ENCODE data around the gene RIN3. TPM values are rescaled to one million over a fixed set of nuclear protein-coding genes. Genes with fewer than 3 reads are reported as not detected.
"Not testable (repeated sequence)": the region's sequence is repeated elsewhere in the genome, so short reads cannot be mapped to it uniquely, and the experiment has no call there.

The RIN3 gene
- polyA plus RNA-seq, 4 donors, result 1.8 to 18.9 (median 12.1) TPM

DNA sequence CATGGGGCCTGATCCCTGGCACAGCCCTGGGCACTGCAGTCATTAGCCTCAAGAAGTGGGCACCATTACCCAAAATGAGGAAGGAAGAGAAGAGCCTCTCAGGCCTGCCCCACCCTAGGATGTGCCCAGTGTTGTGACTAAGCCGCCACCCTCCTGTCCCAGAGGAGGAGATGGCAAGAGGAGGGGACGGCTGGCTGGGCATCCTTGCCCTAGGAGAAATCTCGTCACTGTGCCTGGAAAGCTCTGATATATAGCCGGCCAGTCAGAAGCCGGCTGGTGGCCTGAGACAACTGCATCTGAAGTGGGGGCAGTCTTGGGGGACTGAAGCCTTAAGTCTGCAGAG is 119.7 kb downstream of the RIN3 start:
- H3K4me3 ChIP-seq (ENCODE audit: low read depth in 1 of 3, low read length in 3 of 3), result no peak overlapping the region
- WGBS, 3 donors, result 77 to 90% (median 82%) methylated on average over 5 of the region's 5 CpGs
- DNase-seq (no peak), FAIRE-seq (no peak)
- H3K9me3 ChIP-seq (ENCODE audit: control insufficient read depth in 2 of 2, insufficient read depth in 1 of 2, low read depth in 1 of 2, low read length in 1 of 2), result peaks cover 0 to 2% of the 10 kb centered on the region in 2 donors
- no peaks in the 10 kb centered on the region for H3K4me1 ChIP-seq (ENCODE audit: control insufficient read depth in 3 of 3, insufficient read depth in 2 of 3, low read depth in 1 of 3, low read length in 2 of 3)
- no peaks in the 10 kb centered on the region for H3K27me3 ChIP-seq (ENCODE audit: control insufficient read depth in 3 of 3, insufficient read depth in 3 of 3, low read length in 3 of 3)
- H3K36me3 ChIP-seq (ENCODE audit: control insufficient read depth in 3 of 3, insufficient read depth in 2 of 3, low read depth in 1 of 3, low read length in 3 of 3), result peaks cover 0 to 5% (median 0%) of the 10 kb centered on the region in 3 donors
- no peak overlapping the region for H3K27ac ChIP-seq (ENCODE audit: low read depth in 1 of 3, low read length in 2 of 3)

DNA sequence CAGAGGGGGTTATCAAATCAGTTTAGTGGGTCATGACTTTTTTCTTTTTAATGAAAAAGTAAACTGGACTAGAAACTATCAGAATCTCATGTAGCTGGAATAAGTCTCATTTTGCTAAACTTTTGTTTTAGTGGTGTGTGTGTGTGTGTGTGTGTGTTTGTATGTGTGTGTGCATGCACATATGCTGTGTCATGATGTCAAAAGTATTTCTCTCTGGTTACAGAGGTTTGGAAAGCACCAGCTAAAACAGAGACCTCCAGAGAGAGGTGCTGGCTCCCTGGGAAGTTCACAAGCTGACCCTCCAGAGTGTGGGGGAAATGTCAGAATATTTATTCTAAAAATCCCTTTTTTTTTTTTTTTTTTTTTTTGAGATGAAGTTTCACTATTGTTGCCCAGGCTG is 120.1 kb downstream of the RIN3 start:
- H3K9me3 ChIP-seq (ENCODE audit: control insufficient read depth in 2 of 2, insufficient read depth in 1 of 2, low read depth in 1 of 2, low read length in 1 of 2), result no peaks in the 10 kb centered on the region
- no peak overlapping the region for H3K27ac ChIP-seq (ENCODE audit: low read depth in 1 of 3, low read length in 2 of 3)
- no peaks in the 10 kb centered on the region for H3K27me3 ChIP-seq (ENCODE audit: control insufficient read depth in 3 of 3, insufficient read depth in 3 of 3, low read length in 3 of 3)
- FAIRE-seq (no peak), DNase-seq (no peak)
- peaks cover 0 to 7% (median 0%) of the 10 kb centered on the region in 3 donors for H3K36me3 ChIP-seq (ENCODE audit: control insufficient read depth in 3 of 3, insufficient read depth in 2 of 3, low read depth in 1 of 3, low read length in 3 of 3)
- H3K4me3 ChIP-seq (ENCODE audit: low read depth in 1 of 3, low read length in 3 of 3), result no peak overlapping the region
- no peaks in the 10 kb centered on the region for H3K4me1 ChIP-seq (ENCODE audit: control insufficient read depth in 3 of 3, insufficient read depth in 2 of 3, low read depth in 1 of 3, low read length in 2 of 3)

DNA sequence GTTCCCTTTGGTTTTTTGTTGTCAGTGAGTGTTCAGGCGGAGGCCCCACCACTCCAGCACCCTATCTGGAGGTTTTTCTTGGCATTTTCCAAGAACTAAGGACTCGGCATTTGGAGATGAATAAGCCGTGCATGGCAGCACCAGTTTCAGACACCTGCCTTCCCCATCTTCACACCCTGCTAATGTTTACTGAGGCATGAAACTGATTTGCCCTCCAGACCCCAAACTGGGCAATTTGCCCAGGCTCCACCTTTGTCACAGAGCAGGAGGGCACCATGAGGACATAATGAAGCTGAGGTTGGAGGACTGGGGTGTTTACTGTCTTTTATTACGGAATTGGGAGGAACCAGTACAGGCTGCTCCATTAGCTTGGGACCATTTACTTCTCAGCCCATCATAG is 121.5 kb downstream of the RIN3 start:
- no peak overlapping the region for H3K4me3 ChIP-seq (ENCODE audit: low read depth in 1 of 3, low read length in 3 of 3)
- H3K4me1 ChIP-seq (ENCODE audit: control insufficient read depth in 3 of 3, insufficient read depth in 2 of 3, low read depth in 1 of 3, low read length in 2 of 3), result no peaks in the 10 kb centered on the region
- DNase-seq (no peak), FAIRE-seq (no peak)
- H3K36me3 ChIP-seq (ENCODE audit: control insufficient read depth in 3 of 3, insufficient read depth in 2 of 3, low read depth in 1 of 3, low read length in 3 of 3), result peaks cover 0 to 10% (median 0%) of the 10 kb centered on the region in 3 donors
- no peak overlapping the region for H3K27ac ChIP-seq (ENCODE audit: low read depth in 1 of 3, low read length in 2 of 3)
- 65 to 85% (median 78%) methylated on average over 4 of the region's 4 CpGs for WGBS, 3 donors
- no peaks in the 10 kb centered on the region for H3K27me3 ChIP-seq (ENCODE audit: control insufficient read depth in 3 of 3, insufficient read depth in 3 of 3, low read length in 3 of 3)
- H3K9me3 ChIP-seq (ENCODE audit: control insufficient read depth in 2 of 2, insufficient read depth in 1 of 2, low read depth in 1 of 2, low read length in 1 of 2), result no peaks in the 10 kb centered on the region

DNA sequence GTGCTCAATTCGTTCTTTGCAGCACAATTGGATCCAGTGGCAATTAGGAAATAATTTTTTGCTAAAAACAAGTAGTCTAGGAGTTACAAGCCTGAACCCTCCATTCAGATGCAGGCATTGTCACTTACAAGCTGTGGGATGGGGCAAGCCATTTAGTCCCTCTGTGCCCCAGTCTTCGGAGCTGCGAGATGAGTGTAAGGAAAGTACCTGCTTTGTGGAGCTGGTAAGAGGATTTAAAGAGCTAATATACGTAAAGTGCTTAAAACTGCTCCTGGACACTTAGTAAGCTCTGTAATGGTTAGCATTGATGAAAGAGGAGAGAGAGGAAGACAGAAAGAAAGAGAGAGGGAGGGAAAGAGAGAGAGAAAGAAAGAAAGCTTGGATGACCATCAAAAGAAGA is 122.3 kb downstream of the RIN3 start:
- no peaks in the 10 kb centered on the region for H3K9me3 ChIP-seq (ENCODE audit: control insufficient read depth in 2 of 2, insufficient read depth in 1 of 2, low read depth in 1 of 2, low read length in 1 of 2)
- no peaks in the 10 kb centered on the region for H3K27me3 ChIP-seq (ENCODE audit: control insufficient read depth in 3 of 3, insufficient read depth in 3 of 3, low read length in 3 of 3)
- no peak overlapping the region for H3K27ac ChIP-seq (ENCODE audit: low read depth in 1 of 3, low read length in 2 of 3)
- DNase-seq (no peak), FAIRE-seq (no peak)
- peaks cover 0 to 10% (median 0%) of the 10 kb centered on the region in 3 donors for H3K36me3 ChIP-seq (ENCODE audit: control insufficient read depth in 3 of 3, insufficient read depth in 2 of 3, low read depth in 1 of 3, low read length in 3 of 3)
- H3K4me1 ChIP-seq (ENCODE audit: control insufficient read depth in 3 of 3, insufficient read depth in 2 of 3, low read depth in 1 of 3, low read length in 2 of 3), result no peaks in the 10 kb centered on the region
- H3K4me3 ChIP-seq (ENCODE audit: low read depth in 1 of 3, low read length in 3 of 3), result no peak overlapping the region
- WGBS, 3 donors, result 81 to 97% (median 94%) methylated on average over 4 of the region's 4 CpGs

DNA sequence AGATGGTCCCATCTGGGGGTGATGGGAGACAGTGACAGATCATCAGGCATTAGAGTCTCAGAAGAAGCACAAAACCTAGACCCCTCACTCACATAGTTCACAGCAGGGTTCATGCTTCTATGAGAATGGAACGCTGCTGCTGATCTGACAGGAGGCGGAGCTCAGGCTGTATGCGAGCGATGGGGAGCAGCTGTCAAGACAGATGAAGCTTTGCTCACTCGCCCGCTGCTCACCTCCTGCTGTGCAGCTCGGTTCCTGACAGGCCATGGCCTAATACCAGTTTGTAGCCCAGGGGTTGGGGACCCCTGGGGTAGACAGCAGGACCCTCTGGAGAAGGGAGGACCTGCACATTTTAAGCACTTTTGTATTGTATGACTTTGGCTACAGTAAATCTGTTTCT is 123.6 kb downstream of the RIN3 start:
- 69 to 88% (median 84%) methylated on average over 7 of the region's 7 CpGs for whole genome bisulfite sequencing, 3 donors
- H3K27me3 ChIP-seq (ENCODE audit: control insufficient read depth in 3 of 3, insufficient read depth in 3 of 3, low read length in 3 of 3), result no peaks in the 10 kb centered on the region
- no peaks in the 10 kb centered on the region for H3K4me1 ChIP-seq (ENCODE audit: control insufficient read depth in 3 of 3, insufficient read depth in 2 of 3, low read depth in 1 of 3, low read length in 2 of 3)
- no peak for FAIRE-seq
- no peak overlapping the region for H3K4me3 ChIP-seq (ENCODE audit: low read depth in 1 of 3, low read length in 3 of 3)
- no peak overlapping the region for H3K27ac ChIP-seq (ENCODE audit: low read depth in 1 of 3, low read length in 2 of 3)
- DNase-seq, result no peak
- no peaks in the 10 kb centered on the region for H3K9me3 ChIP-seq (ENCODE audit: control insufficient read depth in 2 of 2, insufficient read depth in 1 of 2, low read depth in 1 of 2, low read length in 1 of 2)
- H3K36me3 ChIP-seq (ENCODE audit: control insufficient read depth in 3 of 3, insufficient read depth in 2 of 3, low read depth in 1 of 3, low read length in 3 of 3), result peaks cover 0 to 20% (median 6%) of the 10 kb centered on the region in 3 donors

DNA sequence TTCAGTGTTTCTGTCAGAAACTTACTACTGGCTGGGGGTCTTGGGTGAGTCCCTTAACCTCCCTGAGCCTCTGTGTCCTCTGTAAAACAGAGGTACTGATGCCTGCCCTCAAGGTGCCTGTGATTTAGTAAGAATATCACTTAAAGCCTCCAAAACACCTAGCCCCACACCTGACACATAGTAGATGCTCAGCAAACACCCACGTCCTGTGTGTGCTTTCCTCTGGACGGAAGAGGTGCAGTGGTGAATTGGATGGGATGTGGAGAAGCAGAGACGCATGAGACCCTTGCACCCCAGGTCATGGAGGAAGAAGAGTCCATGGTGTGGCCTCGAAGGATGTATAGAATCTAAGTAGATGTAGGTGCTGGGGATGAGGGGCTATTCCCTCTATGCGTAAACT is 124.3 kb downstream of the RIN3 start:
- FAIRE-seq (no peak), DNase-seq (no peak)
- 90 to 96% (median 94%) methylated on average over 5 of the region's 5 CpGs for WGBS, 3 donors
- H3K4me3 ChIP-seq (ENCODE audit: low read depth in 1 of 3, low read length in 3 of 3), result no peak overlapping the region
- no peaks in the 10 kb centered on the region for H3K9me3 ChIP-seq (ENCODE audit: control insufficient read depth in 2 of 2, insufficient read depth in 1 of 2, low read depth in 1 of 2, low read length in 1 of 2)
- H3K27ac ChIP-seq (ENCODE audit: low read depth in 1 of 3, low read length in 2 of 3), result no peak overlapping the region
- no peaks in the 10 kb centered on the region for H3K4me1 ChIP-seq (ENCODE audit: control insufficient read depth in 3 of 3, insufficient read depth in 2 of 3, low read depth in 1 of 3, low read length in 2 of 3)
- H3K27me3 ChIP-seq (ENCODE audit: control insufficient read depth in 3 of 3, insufficient read depth in 3 of 3, low read length in 3 of 3), result no peaks in the 10 kb centered on the region
- peaks cover 0 to 26% (median 6%) of the 10 kb centered on the region in 3 donors for H3K36me3 ChIP-seq (ENCODE audit: control insufficient read depth in 3 of 3, insufficient read depth in 2 of 3, low read depth in 1 of 3, low read length in 3 of 3)

DNA sequence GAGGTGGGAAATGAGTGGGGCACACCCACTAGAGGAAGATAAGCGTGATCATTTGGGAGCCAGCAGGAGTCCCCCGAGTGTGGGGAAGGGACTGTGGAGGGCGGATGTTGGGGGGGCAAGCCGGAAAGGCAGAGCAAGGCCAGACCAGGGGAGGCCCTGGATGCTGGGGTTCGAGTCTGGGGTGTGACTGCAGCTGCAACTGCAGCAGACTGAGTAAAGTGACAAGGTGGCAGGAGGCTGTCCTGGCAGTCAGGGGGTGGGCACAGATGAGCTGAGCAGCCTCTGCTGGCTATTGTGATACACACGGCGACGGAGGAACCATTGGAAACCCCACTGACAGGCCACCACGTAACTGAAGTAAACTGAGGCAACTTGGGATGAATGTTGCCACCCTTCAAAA is 124.7 kb downstream of the RIN3 start:
- H3K36me3 ChIP-seq (ENCODE audit: control insufficient read depth in 3 of 3, insufficient read depth in 2 of 3, low read depth in 1 of 3, low read length in 3 of 3), result peaks cover 0 to 27% (median 6%) of the 10 kb centered on the region in 3 donors
- 86 to 98% (median 91%) methylated on average over 9 of the region's 9 CpGs for WGBS, 3 donors
- no peak for DNase-seq
- FAIRE-seq, result no peak
- H3K27me3 ChIP-seq (ENCODE audit: control insufficient read depth in 3 of 3, insufficient read depth in 3 of 3, low read length in 3 of 3), result no peaks in the 10 kb centered on the region
- no peaks in the 10 kb centered on the region for H3K9me3 ChIP-seq (ENCODE audit: control insufficient read depth in 2 of 2, insufficient read depth in 1 of 2, low read depth in 1 of 2, low read length in 1 of 2)
- H3K4me3 ChIP-seq (ENCODE audit: low read depth in 1 of 3, low read length in 3 of 3), result no peak overlapping the region
- no peak overlapping the region for H3K27ac ChIP-seq (ENCODE audit: low read depth in 1 of 3, low read length in 2 of 3)
- H3K4me1 ChIP-seq (ENCODE audit: control insufficient read depth in 3 of 3, insufficient read depth in 2 of 3, low read depth in 1 of 3, low read length in 2 of 3), result no peaks in the 10 kb centered on the region

DNA sequence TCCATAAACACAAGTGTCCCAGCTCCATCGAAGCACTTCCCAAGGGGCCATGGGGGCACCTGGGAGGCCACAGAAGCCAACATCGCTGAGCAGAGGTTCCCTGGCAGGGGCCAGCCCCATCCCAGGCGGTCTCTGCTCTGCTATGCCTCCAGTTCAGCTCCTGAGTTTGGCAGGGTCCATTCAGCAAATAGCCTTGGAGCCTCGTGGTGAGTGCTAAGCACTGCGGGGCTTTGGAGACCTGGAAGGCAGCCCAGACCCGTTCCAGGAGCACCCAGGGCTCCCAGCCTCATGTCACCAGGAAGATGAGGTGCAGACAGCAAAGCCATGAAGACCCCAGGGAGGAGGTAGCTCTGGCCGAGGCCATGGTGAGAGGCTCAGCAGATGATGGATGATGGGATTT is 125.3 kb downstream of the RIN3 start:
- Histone ChIP-seq H3K4me3 (ENCODE audit: low read depth in 1 of 3, low read length in 3 of 3) (no peak overlapping the region), H3K27ac (ENCODE audit: low read depth in 1 of 3, low read length in 2 of 3) (no peak overlapping the region), H3K27me3 (ENCODE audit: control insufficient read depth in 3 of 3, insufficient read depth in 3 of 3, low read length in 3 of 3) (no peaks in the 10 kb centered on the region), H3K4me1 (ENCODE audit: control insufficient read depth in 3 of 3, insufficient read depth in 2 of 3, low read depth in 1 of 3, low read length in 2 of 3) (no peaks in the 10 kb centered on the region), H3K9me3 (ENCODE audit: control insufficient read depth in 2 of 2, insufficient read depth in 1 of 2, low read depth in 1 of 2, low read length in 1 of 2) (no peaks in the 10 kb centered on the region), H3K36me3 (ENCODE audit: control insufficient read depth in 3 of 3, insufficient read depth in 2 of 3, low read depth in 1 of 3, low read length in 3 of 3) (peaks cover 0 to 31% (median 6%) of the 10 kb centered on the region in 3 donors)
- FAIRE-seq, result no peak
- no peak for DNase-seq
- WGBS, 3 donors, result 63 to 75% (median 64%) methylated on average over 7 of the region's 7 CpGs

DNA sequence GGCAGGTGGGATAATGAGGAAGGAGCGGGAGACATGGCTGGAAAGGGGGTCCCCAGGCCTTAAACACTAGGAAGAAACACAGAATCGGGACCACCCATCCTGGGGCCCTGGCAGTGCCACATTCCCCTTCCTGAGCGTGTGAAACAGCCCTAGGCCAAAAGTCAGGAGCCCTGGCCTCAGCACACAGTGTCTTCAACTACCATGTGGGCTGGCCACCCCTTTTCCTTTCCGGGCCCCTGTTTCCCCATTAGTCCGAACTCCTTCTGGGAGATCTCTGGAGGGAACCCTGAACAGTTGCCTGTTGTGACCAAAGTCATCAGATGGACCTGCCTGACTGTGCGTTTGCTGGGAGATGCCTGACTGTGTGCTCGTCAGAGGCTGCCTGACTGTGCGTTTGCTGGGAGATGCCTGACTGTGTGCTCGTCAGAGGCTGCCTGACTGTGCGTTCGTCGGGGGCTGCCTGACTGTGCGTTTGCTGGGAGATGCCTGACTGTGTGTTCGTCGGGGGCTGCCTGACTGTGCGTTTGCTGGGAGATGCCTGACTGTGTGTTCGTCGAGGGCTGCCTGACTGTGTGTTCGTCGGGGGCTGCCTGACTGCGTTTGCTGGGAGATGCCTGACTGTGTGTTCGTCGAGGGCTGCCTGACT is 126.0 kb downstream of the RIN3 start:
- FAIRE-seq; H3K27ac ChIP-seq (ENCODE audit: low read depth in 1 of 3, low read length in 2 of 3); DNase-seq; H3K27me3 ChIP-seq (ENCODE audit: control insufficient read depth in 3 of 3, insufficient read depth in 3 of 3, low read length in 3 of 3); H3K4me3 ChIP-seq (ENCODE audit: low read depth in 1 of 3, low read length in 3 of 3); H3K9me3 ChIP-seq (ENCODE audit: control insufficient read depth in 2 of 2, insufficient read depth in 1 of 2, low read depth in 1 of 2, low read length in 1 of 2); H3K4me1 ChIP-seq (ENCODE audit: control insufficient read depth in 3 of 3, insufficient read depth in 2 of 3, low read depth in 1 of 3, low read length in 2 of 3): not testable (repeated sequence)
- peaks cover 0 to 36% (median 6%) of the 10 kb centered on the region in 3 donors for H3K36me3 ChIP-seq (ENCODE audit: control insufficient read depth in 3 of 3, insufficient read depth in 2 of 3, low read depth in 1 of 3, low read length in 3 of 3)
- WGBS, 3 donors, result 93 to 94% (median 93%) methylated on average over 22 to 23 of the region's 23 CpGs
